H1 (cell line): ENCODE data around the gene ZSCAN25. TPM values are rescaled to one million over a fixed set of nuclear protein-coding genes. Genes with fewer than 3 reads are reported as not detected.

ENCODE experiments used
- CTCF ChIA-PET: fragments of 300-600 bp; sonication (Branson Sonifier 250); formaldehyde crosslinking; loops from one replicate; lab custom pipeline; 2021; ENCODE audit not compliant: partially characterized antibody; lab: Charles Lee
- POLR2A ChIA-PET: fragments of 300-600 bp; sonication (Branson Sonifier 250); formaldehyde crosslinking; loops from one replicate; lab custom pipeline; 2021; ENCODE audit warnings: inconsistent platforms; ENCODE audit not compliant: partially characterized antibody; lab: Charles Lee
- DNase-seq, 2 experiments: peaks; one replicate each; pipeline versions ENCODE4 v3.0.0 to v3.0.0-alpha.2; 2010 to 2022; ENCODE audit warnings: low spot score in 2 of 2, low read depth in 1 of 2, mixed read lengths in 1 of 2
- FAIRE-seq: peaks from 2 replicates; lab custom pipeline; 2011; peaks lifted over from hg19 to GRCh38; lab: Jason Lieb, UNC
- H2AFZ ChIP-seq: 2 replicates; pipeline ENCODE4 v1.8.1; 2012; ENCODE audit warnings: low read length, inconsistent platforms
- H2AK5ac ChIP-seq: 2 replicates; pipeline ENCODE4 v1.6.1; 2013; ENCODE audit warnings: low read depth, low read length
- H2BK120ac ChIP-seq: replicated peaks from 2 replicates; pipeline ENCODE3; 2013; ENCODE audit warnings: low read depth, low read length, inconsistent platforms
- H2BK12ac ChIP-seq: 2 replicates; pipeline ENCODE4 v1.6.1; 2013; ENCODE audit warnings: low read depth, low read length
- H2BK15ac ChIP-seq: 2 replicates; pipeline ENCODE4 v1.6.1; 2013; ENCODE audit warnings: low read length
- H2BK20ac ChIP-seq: 2 replicates; pipeline ENCODE4 v1.6.1; 2013; ENCODE audit warnings: low read length
- H2BK5ac ChIP-seq: 2 replicates; pipeline ENCODE4 v1.6.1; 2013; ENCODE audit warnings: low read depth, low read length
- H3K14ac ChIP-seq: 2 replicates; pipeline ENCODE4 v1.6.1; 2013; ENCODE audit warnings: inconsistent platforms; ENCODE audit not compliant: insufficient read length
- H3K18ac ChIP-seq: 2 replicates; pipeline ENCODE4 v1.6.1; 2013; ENCODE audit warnings: low read length; ENCODE audit errors: extremely low read depth
- H3K23ac ChIP-seq: 2 replicates; pipeline ENCODE4 v1.6.1; 2013; ENCODE audit warnings: inconsistent platforms; ENCODE audit not compliant: insufficient read length
- H3K23me2 ChIP-seq: 2 replicates; pipeline ENCODE4 v1.6.1; 2013; ENCODE audit warnings: low read depth, low read length
- H3K27ac ChIP-seq: 2 replicates; pipeline ENCODE4 v1.6.1; 2011; ENCODE audit warnings: low read depth, low read length, inconsistent platforms
- H3K27me3 ChIP-seq, 4 experiments: replicated peaks in 1 of 4; 1 replicate in 1 of 4; 2 replicates in 3 of 4; pipeline versions ENCODE4 v1.6.1 to v1.8.1; 2011 to 2013; ENCODE audit warnings: low read length in 3 of 4, mild to moderate bottlenecking in 3 of 4, inconsistent platforms in 2 of 4, mixed read lengths in 2 of 4, moderate library complexity in 1 of 4; ENCODE audit not compliant: control insufficient read depth in 3 of 4, insufficient read depth in 3 of 4; ENCODE audit errors: extremely low read depth in 1 of 4
- H3K36me3 ChIP-seq, 4 experiments: 2 replicates each; pipeline versions ENCODE4 v1.6.1 to v1.8.1; 2011 to 2013; ENCODE audit warnings: mild to moderate bottlenecking in 4 of 4, low read length in 3 of 4, moderate library complexity in 2 of 4, control low read depth in 1 of 4, inconsistent platforms in 1 of 4; ENCODE audit not compliant: insufficient read depth in 4 of 4, control insufficient read depth in 2 of 4
- H3K4ac ChIP-seq: replicated peaks from 2 replicates; pipeline ENCODE3; 2013; ENCODE audit warnings: low read length, low read depth, mixed read lengths, inconsistent platforms; ENCODE audit not compliant: insufficient read length
- H3K4me1 ChIP-seq, 4 experiments: replicated peaks in 1 of 4; 1 replicate in 1 of 4; 2 replicates in 3 of 4; pipeline versions ENCODE4 v1.6.1 to v1.8.1; 2011 to 2013; ENCODE audit warnings: low read length in 3 of 4, inconsistent platforms in 2 of 4, mixed read lengths in 1 of 4; ENCODE audit not compliant: insufficient read depth in 4 of 4, control insufficient read depth in 3 of 4
- H3K4me2 ChIP-seq, 2 experiments: 2 replicates each; pipeline versions ENCODE4 v1.6.1 to v1.8.1; 2011 to 2013; ENCODE audit warnings: low read depth in 2 of 2, low read length in 2 of 2, control low read depth in 1 of 2, inconsistent platforms in 1 of 2, mild to moderate bottlenecking in 1 of 2; ENCODE audit not compliant: insufficient read depth in 1 of 2
- H3K4me3 ChIP-seq, 4 experiments: fragments of 200-600, 300-600 bp in 1 of 4; sonication (generic), shearing (Covaris generic), sonication (Bioruptor Twin) in 1 of 4; 2 replicates each; pipeline versions ENCODE4 v1.5.1 to v1.8.1; 2011 to 2016; ENCODE audit warnings: low read length in 4 of 4, low read depth in 3 of 4, control low read depth in 2 of 4, inconsistent platforms in 2 of 4, mild to moderate bottlenecking in 2 of 4, mixed read lengths in 1 of 4, moderate library complexity in 1 of 4; ENCODE audit not compliant: insufficient read depth in 2 of 4; ENCODE audit errors: extremely low read depth in 1 of 4
- H3K56ac ChIP-seq: replicated peaks from 2 replicates; pipeline ENCODE3; 2013; ENCODE audit warnings: low read depth, mild to moderate bottlenecking, mixed read lengths, low read length, inconsistent platforms; ENCODE audit not compliant: insufficient read length
- H3K79me1 ChIP-seq: 2 replicates; pipeline ENCODE4 v1.6.1; 2013; ENCODE audit warnings: low read depth, low read length, control low read depth
- H3K79me2 ChIP-seq, 2 experiments: 2 replicates each; pipeline versions ENCODE4 v1.6.1 to v1.8.1; 2012 to 2013; ENCODE audit warnings: low read length in 2 of 2, mild to moderate bottlenecking in 2 of 2, inconsistent platforms in 1 of 2; ENCODE audit not compliant: insufficient read depth in 2 of 2, control insufficient read depth in 1 of 2
- H3K9ac ChIP-seq, 4 experiments: replicated peaks in 1 of 4; 1 replicate in 1 of 4; 2 replicates in 3 of 4; pipeline versions ENCODE4 v1.6.1 to v1.8.1; 2011 to 2013; ENCODE audit warnings: low read depth in 3 of 4, low read length in 3 of 4, control low read depth in 2 of 4, mild to moderate bottlenecking in 2 of 4, moderate library complexity in 2 of 4, inconsistent platforms in 1 of 4; ENCODE audit errors: extremely low read depth in 1 of 4
- H3K9me3 ChIP-seq, 2 experiments: 2 replicates each; pipeline versions ENCODE4 v1.6.1 to v1.8.1; 2012 to 2013; ENCODE audit warnings: mild to moderate bottlenecking in 2 of 2, moderate library complexity in 2 of 2, control low read depth in 1 of 2, inconsistent platforms in 1 of 2, low read depth in 1 of 2, low read length in 1 of 2, mixed read lengths in 1 of 2; ENCODE audit not compliant: insufficient read depth in 2 of 2
- H4K20me1 ChIP-seq, 2 experiments: replicated peaks in 1 of 2; 2 replicates each; pipeline versions ENCODE3 to v1.8.1; 2011 to 2013; ENCODE audit warnings: inconsistent platforms in 2 of 2, low read length in 2 of 2, mild to moderate bottlenecking in 1 of 2; ENCODE audit not compliant: insufficient read depth in 2 of 2, control insufficient read depth in 1 of 2
- H4K5ac ChIP-seq: 2 replicates; pipeline ENCODE4 v1.6.1; 2013; ENCODE audit warnings: low read length, low read depth, mixed read lengths, inconsistent platforms; ENCODE audit not compliant: insufficient read length
- H4K8ac ChIP-seq: 2 replicates; pipeline ENCODE4 v1.8.0; 2013; ENCODE audit warnings: mild to moderate bottlenecking, moderate library complexity, low read length, inconsistent platforms; ENCODE audit not compliant: insufficient read depth; ENCODE audit errors: extremely low read depth
- H4K91ac ChIP-seq: replicated peaks from 2 replicates; pipeline ENCODE3; 2013; ENCODE audit warnings: low read length, mixed read lengths, inconsistent platforms; ENCODE audit not compliant: insufficient read length
- HDAC6 ChIP-seq: IDR thresholded peaks from one replicate; pipeline ENCODE4 v1.7.1; 2012; ENCODE audit warnings: low read depth, mild to moderate bottlenecking, inconsistent platforms, low read length, moderate library complexity
- WGBS, 2 experiments: shearing (Covaris generic) in 1 of 2; methylation state at CpG; one replicate each; pipeline versions ENCODE4 v1.1.6 to v1.1.7; 2013 to 2015; ENCODE audit warnings: low lambda C conversion rate in 2 of 2, mixed read lengths in 2 of 2, inconsistent platforms in 1 of 2, low coverage in 1 of 2, missing lambda C conversion rate in 1 of 2; ENCODE audit not compliant: insufficient replicate concordance in 2 of 2, insufficient coverage in 1 of 2, insufficient read length in 1 of 2; ENCODE audit errors: extremely low coverage in 1 of 2, missing lambda C conversion rate in 1 of 2; 5-methylcytosine and 5-hydroxymethylcytosine counted together
- polyA plus RNA-seq, 7 experiments: library from polyadenylated mRNA; depleted of rRNA in 3 of 7; stranded (reverse) in 5 of 7; unstranded in 2 of 7; fragments of >200 nt in 5 of 7; fragments of 200-250 nt in 2 of 7; gene quantifications; 1 replicate in 5 of 7; 2 replicates in 1 of 7; 4 replicates in 1 of 7; pipeline versions ENCODE4 v1.2.1 to v1.2.3, GENCODE V29; 2011 to 2013; ENCODE audit warnings: missing spikeins in 2 of 7, mixed read lengths in 2 of 7
- total RNA-seq: library from RNA; stranded (reverse); fragmentation: NEBNext Ultra II Directional; extraction: Animal tissue kit (Norgen Biotek cat#: 25700); gene quantifications from 2 replicates; pipeline ENCODE4 v1.2.1, GENCODE V29; 2021

The ZSCAN25 gene
- total and polyA plus RNA-seq, 2 of the 8 experiments (the other 6 are each of a cell fraction or from before 2014, with no cell fraction given) = 10.1 to 18.6 TPM

DNA sequence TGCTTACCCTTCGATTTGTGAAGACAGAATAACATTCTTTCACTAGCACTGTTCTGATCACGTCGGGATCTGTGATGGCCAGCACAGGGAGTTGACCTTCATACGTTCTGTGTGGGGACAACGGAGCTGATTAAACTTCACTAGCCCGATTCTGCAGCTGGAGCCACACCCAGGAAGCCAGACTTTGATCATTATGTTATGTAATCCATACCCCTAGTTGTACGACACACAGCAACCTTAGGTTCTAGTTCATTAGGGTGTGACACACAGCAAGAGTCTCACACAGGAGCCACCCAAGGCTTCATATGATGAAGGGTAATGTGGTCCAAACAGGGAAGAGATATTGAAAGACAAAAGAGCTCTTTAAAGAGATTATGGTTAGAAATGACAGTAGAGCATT, 55.8 kb downstream of the ZSCAN25 start:
- Histone ChIP-seq H2AFZ (no peak overlapping the region), H3K36me3 (no peaks in the 10 kb centered on the region), H3K18ac (no peak overlapping the region), H3K9ac (no peak overlapping the region), H2BK120ac (no peak overlapping the region), H2BK15ac (no peak overlapping the region), H3K27me3 (no peaks in the 10 kb centered on the region), H2BK5ac (no peak overlapping the region), H2BK12ac (no peak overlapping the region), H3K27ac (no peak overlapping the region), H4K5ac (no peak overlapping the region), H3K4me3 (no peak overlapping the region), H2AK5ac (no peak overlapping the region), H2BK20ac (no peak overlapping the region), H3K4me2 (no peak overlapping the region), H4K20me1 (peaks cover 0 to 1% of the 10 kb centered on the region in 2 experiments), H3K56ac (no peak overlapping the region), H3K14ac (no peak overlapping the region), H4K8ac (no peak overlapping the region), H3K4ac (no peak overlapping the region), H3K4me1 (no peaks in the 10 kb centered on the region), H3K9me3 (no peaks in the 10 kb centered on the region), H3K79me2 (no peaks in the 10 kb centered on the region), H3K23ac (no peak overlapping the region), H3K23me2 (no peaks in the 10 kb centered on the region), H3K79me1 (no peaks in the 10 kb centered on the region), H4K91ac (no peak overlapping the region)
- FAIRE-seq (no peak), DNase-seq (no peak)
- POLR2A ChIA-PET = no interaction called here
- 93% methylated on average over 7 of the region's 7 CpGs; no CpG with 5 or more reads in 1 of the 2 experiments for WGBS, 2 experiments
- CTCF ChIA-PET = no interaction called here
- no peak for TF ChIP-seq HDAC6
